Prostate gland (tissue), 2 donors: ENCODE measurements around the gene LRCH1. TPM values are rescaled to one million over a fixed set of nuclear protein-coding genes. Genes with fewer than 3 reads are reported as not detected.
"Not testable (repeated sequence)": the region's sequence is repeated elsewhere in the genome, so short reads cannot be mapped to it uniquely, and the experiment has no call there.

ENCODE experiments used
- DNase-seq: peaks from one replicate; pipeline ENCODE4 v3.0.0-alpha.2; 2019; ENCODE audit warnings: low spot score
- H3K27ac ChIP-seq, 2 donors: fragments of 200-600 bp; sonication (generic); 2 replicates each; pipeline ENCODE4 v1.5.1; 2017 to 2019
- H3K27me3 ChIP-seq: fragments of 200-600 bp; sonication (generic); replicated peaks from 2 replicates; pipeline ENCODE4 v1.5.1; 2019; ENCODE audit not compliant: insufficient read depth
- H3K36me3 ChIP-seq, 2 donors: fragments of 200-600 bp; sonication (generic); 1 replicate in 1 of 2; 2 replicates in 1 of 2; pipeline versions ENCODE4 v1.5.1 to v1.8.1; 2017 to 2019
- H3K4me1 ChIP-seq: fragments of 200-600 bp; sonication (generic); replicated peaks from 2 replicates; pipeline ENCODE4 v1.5.1; 2019
- H3K4me3 ChIP-seq, 2 donors: fragments of 200-600 bp; sonication (generic); 2 replicates each; pipeline ENCODE4 v1.5.1; 2017 to 2019
- H3K9me3 ChIP-seq: fragments of 200-600 bp; sonication (generic); 2 replicates; pipeline ENCODE4 v1.5.1; 2017
- POLR2A ChIP-seq: fragments of 450-650 bp; IDR thresholded peaks from one replicate; pipeline ENCODE4 v1.6.1; 2016; ENCODE audit warnings: antibody characterized with exemption, mild to moderate bottlenecking
- POLR2AphosphoS5 ChIP-seq: sonication (generic); formaldehyde crosslinking; IDR thresholded peaks from one replicate; pipeline ENCODE4 v1.6.1; 2017; ENCODE audit warnings: antibody characterized with exemption
- WGBS: methylation state at CpG from one replicate; pipeline ENCODE4 v1.1.5; 2018; 5-methylcytosine and 5-hydroxymethylcytosine counted together
- intact Hi-C: fragments of 100-400 bp; cut with DNase I; formaldehyde crosslinking; loops from one replicate; pipeline ENCODE4 v1.14.2; 2022
- total RNA-seq, 2 donors: library from RNA; depleted of rRNA; stranded (reverse); fragments of >200 nt; gene quantifications; one replicate each; pipeline ENCODE4 v1.1.0, GENCODE V29; 2016
- TF ChIP-seq, protein P1 (sequence below), 4 experiments: fragments of 200-600 bp in 2 of 4; fragments of 450-650 bp in 2 of 4; sonication (generic) in 2 of 4; IDR thresholded peaks; 1 replicate in 3 of 4; 2 replicates in 1 of 4; pipeline ENCODE4 v1.5.1; 2016 to 2019; ENCODE audit warnings: antibody characterized with exemption in 4 of 4, mild to moderate bottlenecking in 2 of 4, moderate library complexity in 2 of 4

Gene LRCH1
- total RNA-seq, 2 donors from 2014 or later: 14.8 to 17.2 TPM

- Histone ChIP-seq H3K4me1 (no peaks in the 10 kb centered on the region), H3K36me3 (no peaks in the 10 kb centered on the region), H3K4me3 (no peak overlapping the region), H3K27ac (no peak overlapping the region), H3K9me3 (no peaks in the 10 kb centered on the region), H3K27me3 (no peaks in the 10 kb centered on the region)
- TF ChIP-seq POLR2AphosphoS5: no peak
- no peak for TF ChIP-seq POLR2A
- TF ChIP-seq, protein P1, sequence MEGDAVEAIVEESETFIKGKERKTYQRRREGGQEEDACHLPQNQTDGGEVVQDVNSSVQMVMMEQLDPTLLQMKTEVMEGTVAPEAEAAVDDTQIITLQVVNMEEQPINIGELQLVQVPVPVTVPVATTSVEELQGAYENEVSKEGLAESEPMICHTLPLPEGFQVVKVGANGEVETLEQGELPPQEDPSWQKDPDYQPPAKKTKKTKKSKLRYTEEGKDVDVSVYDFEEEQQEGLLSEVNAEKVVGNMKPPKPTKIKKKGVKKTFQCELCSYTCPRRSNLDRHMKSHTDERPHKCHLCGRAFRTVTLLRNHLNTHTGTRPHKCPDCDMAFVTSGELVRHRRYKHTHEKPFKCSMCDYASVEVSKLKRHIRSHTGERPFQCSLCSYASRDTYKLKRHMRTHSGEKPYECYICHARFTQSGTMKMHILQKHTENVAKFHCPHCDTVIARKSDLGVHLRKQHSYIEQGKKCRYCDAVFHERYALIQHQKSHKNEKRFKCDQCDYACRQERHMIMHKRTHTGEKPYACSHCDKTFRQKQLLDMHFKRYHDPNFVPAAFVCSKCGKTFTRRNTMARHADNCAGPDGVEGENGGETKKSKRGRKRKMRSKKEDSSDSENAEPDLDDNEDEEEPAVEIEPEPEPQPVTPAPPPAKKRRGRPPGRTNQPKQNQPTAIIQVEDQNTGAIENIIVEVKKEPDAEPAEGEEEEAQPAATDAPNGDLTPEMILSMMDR (IDR thresholded peaks at IDR 0.05): no peak
- intact Hi-C loops: no loop called here
- WGBS: 72% methylated on average over 5 of the region's 5 CpGs
- DNase-seq: no peak
Observed at GRCh38 chr13:46753137-46753536, 200.2 kb downstream of the LRCH1 start.

DNA sequence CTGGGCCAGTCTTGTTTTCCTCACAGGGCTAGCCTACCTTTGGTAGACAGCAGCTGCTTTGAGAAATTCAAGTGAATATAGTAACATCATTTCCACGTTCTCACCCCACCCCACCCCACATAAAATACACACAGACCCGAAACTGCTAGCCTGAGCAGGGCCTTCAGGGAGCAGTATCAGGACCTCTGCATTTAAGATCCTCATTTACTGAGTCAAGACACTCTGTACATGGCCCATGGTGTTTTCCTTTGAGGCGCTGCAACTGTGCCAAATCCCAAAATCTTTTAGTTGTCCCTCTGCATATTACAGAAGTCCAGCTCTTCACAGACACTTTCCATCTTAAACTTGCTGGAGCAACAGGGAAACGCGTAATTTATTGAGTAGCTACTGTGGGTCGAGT lies 200.9 kb downstream of the LRCH1 start:
- WGBS: 86% methylated on average over 6 of the region's 6 CpGs
- intact Hi-C loops: no loop called here
- H3K9me3 ChIP-seq: no peaks in the 10 kb centered on the region
- no peak overlapping the region for H3K4me3 ChIP-seq
- H3K36me3 ChIP-seq: no peaks in the 10 kb centered on the region
- no peaks in the 10 kb centered on the region for H3K27me3 ChIP-seq
- H3K4me1 ChIP-seq: peaks cover under 1% of the 10 kb centered on the region
- no peak for DNase-seq
- no peak overlapping the region for H3K27ac ChIP-seq
- TF ChIP-seq POLR2A (no peak), POLR2AphosphoS5 (no peak)
- TF ChIP-seq, protein P1 (IDR thresholded peaks at IDR 0.05): no peak

DNA sequence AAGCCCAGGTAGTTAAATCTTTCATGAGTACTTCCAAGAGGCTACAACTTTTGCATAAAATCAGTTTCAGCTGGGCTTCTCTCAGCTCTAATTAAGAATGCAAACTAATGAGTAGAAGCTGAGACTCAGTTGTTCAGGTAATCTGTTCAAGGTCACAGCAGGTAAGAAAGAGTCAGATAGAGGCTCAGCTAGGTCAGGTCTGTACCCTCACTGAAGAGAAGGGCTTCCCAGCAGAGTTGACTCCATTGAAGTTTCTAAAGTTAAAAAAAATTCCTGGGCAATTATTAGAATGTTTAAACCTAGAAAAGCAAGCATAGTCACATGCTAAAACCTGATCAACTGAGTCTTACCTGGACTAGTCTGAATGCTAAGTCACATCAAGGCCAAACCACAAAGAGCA lies 201.8 kb downstream of the LRCH1 start:
- no peak for DNase-seq
- no peak overlapping the region for H3K4me3 ChIP-seq
- peaks cover 4% of the 10 kb centered on the region for H3K4me1 ChIP-seq
- intact Hi-C loops: no loop called here
- H3K27me3 ChIP-seq: no peaks in the 10 kb centered on the region
- TF ChIP-seq POLR2AphosphoS5: no peak
- TF ChIP-seq, protein P1 (IDR thresholded peaks at IDR 0.05): no peak
- TF ChIP-seq POLR2A: no peak
- no peaks in the 10 kb centered on the region for H3K36me3 ChIP-seq
- H3K9me3 ChIP-seq: no peaks in the 10 kb centered on the region
- no peak overlapping the region for H3K27ac ChIP-seq

DNA sequence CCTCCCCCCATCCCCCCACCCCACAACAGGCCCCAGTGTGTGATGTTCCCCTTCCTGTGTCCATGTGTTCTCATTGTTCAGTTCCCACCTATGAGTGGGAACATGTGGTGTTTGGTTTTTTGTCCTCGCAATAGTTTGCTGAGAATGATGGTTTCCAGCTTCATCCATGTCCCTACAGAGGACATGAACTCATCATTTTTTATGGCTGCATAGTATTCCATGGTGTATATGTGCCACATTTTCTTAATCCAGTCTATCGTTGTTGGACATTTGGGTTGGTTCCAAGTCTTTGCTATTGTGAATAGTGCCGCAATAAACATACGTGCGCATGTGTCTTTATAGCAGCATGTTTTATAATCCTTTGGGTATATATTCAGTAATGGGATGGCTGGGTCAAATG lies 202.5 kb downstream of the LRCH1 start:
- intact Hi-C loops, H3K27me3 ChIP-seq, H3K36me3 ChIP-seq, H3K27ac ChIP-seq, H3K4me3 ChIP-seq, H3K4me1 ChIP-seq, DNase-seq, H3K9me3 ChIP-seq: not testable (repeated sequence)
- no CpG with 5 or more reads among the region's 5 CpGs for WGBS

GRCh38 chr13:46756977-46757376 lies 204.0 kb downstream of the LRCH1 start:
- H3K27ac ChIP-seq: no peak overlapping the region

More at GRCh38 chr13:46756977-46757376, 204.0 kb downstream of the LRCH1 start:
- Histone ChIP-seq H3K9me3 (no peaks in the 10 kb centered on the region), H3K4me3 (no peak overlapping the region), H3K4me1 (peaks cover 4% of the 10 kb centered on the region), H3K27me3 (no peaks in the 10 kb centered on the region), H3K36me3 (no peaks in the 10 kb centered on the region)
- DNase-seq: no peak
- TF ChIP-seq POLR2A (no peak), POLR2AphosphoS5 (no peak)
- TF ChIP-seq, protein P1 (IDR thresholded peaks at IDR 0.05): no peak
- 19% methylated on average over 4 of the region's 4 CpGs for WGBS
- intact Hi-C loops: no loop called here
